Endothelial cell of umbilical vein (primary cell): ENCODE results near the gene RAP1GAP2. TPM values are rescaled to one million over a fixed set of nuclear protein-coding genes. Genes with fewer than 3 reads are reported as not detected.

Source experiments
- BruUV-seq: library from RNA; stranded (reverse); fragments of 400-500 nt; replicated peaks from 2 replicates; lab custom pipeline; 2021; lab: Mats Ljungman, UMichigan
- CTCF ChIA-PET: fragments of 300-600, 350-600 bp; sonication (Branson Sonifier 250); formaldehyde crosslinking; loops from one replicate; lab custom pipeline; 2021; ENCODE audit warnings: antibody characterized with exemption, inconsistent platforms; lab: Charles Lee
- POLR2A ChIA-PET: fragments of 300-600, 350-600 bp; sonication (Branson Sonifier 250); formaldehyde crosslinking; loops from one replicate; lab custom pipeline; 2021; ENCODE audit warnings: antibody characterized with exemption, inconsistent platforms; lab: Charles Lee
- DNase-seq: peaks from one replicate; pipeline ENCODE4 v3.0.0-alpha.2; 2011; ENCODE audit warnings: low read depth, low spot score
- FAIRE-seq: peaks from 2 replicates; lab custom pipeline; 2011; peaks lifted over from hg19 to GRCh38; lab: Jason Lieb, UNC
- H2AFZ ChIP-seq: 2 replicates; pipeline ENCODE4 v1.6.0; 2012; ENCODE audit warnings: low read depth, low read length, control low read depth, inconsistent platforms
- H3K27ac ChIP-seq: 2 replicates; pipeline ENCODE4 v1.5.1; 2011; ENCODE audit warnings: low read depth, mild to moderate bottlenecking, control low read depth, low read length, moderate library complexity; ENCODE audit not compliant: insufficient read depth
- H3K27me3 ChIP-seq, 2 experiments: 2 replicates each; pipeline versions ENCODE4 v1.6.0 to v1.6.1; 2011; ENCODE audit warnings: low read length in 2 of 2, mixed read lengths in 1 of 2; ENCODE audit not compliant: control insufficient read depth in 2 of 2, insufficient read depth in 2 of 2
- H3K36me3 ChIP-seq, 2 experiments: 2 replicates in 1 of 2; 3 replicates in 1 of 2; pipeline ENCODE4 v1.5.1; 2011; ENCODE audit warnings: low read length in 2 of 2, mild to moderate bottlenecking in 1 of 2, moderate library complexity in 1 of 2; ENCODE audit not compliant: control insufficient read depth in 2 of 2, insufficient read depth in 2 of 2; ENCODE audit errors: extremely low read depth in 1 of 2
- H3K4me1 ChIP-seq: 3 replicates; pipeline ENCODE4 v1.5.1; 2011; ENCODE audit warnings: mild to moderate bottlenecking, low read length; ENCODE audit not compliant: control insufficient read depth, insufficient read depth; ENCODE audit errors: extremely low read depth
- H3K4me2 ChIP-seq: 2 replicates; pipeline ENCODE4 v1.6.1; 2011; ENCODE audit warnings: low read length, control low read depth, mixed read lengths; ENCODE audit not compliant: insufficient read depth
- H3K4me3 ChIP-seq, 3 experiments: fragments of 200-600 bp in 1 of 3; sonication (generic), shearing (Covaris generic) in 1 of 3; replicated peaks in 1 of 3; 2 replicates each; pipeline ENCODE4 v1.5.1; 2011 to 2016; ENCODE audit warnings: control low read depth in 3 of 3, low read length in 3 of 3, mild to moderate bottlenecking in 2 of 3, inconsistent platforms in 1 of 3, low read depth in 1 of 3, moderate library complexity in 1 of 3; ENCODE audit not compliant: insufficient read depth in 1 of 3
- H3K79me2 ChIP-seq: 2 replicates; pipeline ENCODE4 v1.6.0; 2012; ENCODE audit warnings: low read length, inconsistent platforms; ENCODE audit not compliant: control insufficient read depth, insufficient read depth
- H3K9ac ChIP-seq: replicated peaks from 2 replicates; pipeline ENCODE3; 2011; ENCODE audit warnings: low read length, control low read depth; ENCODE audit not compliant: insufficient read depth; ENCODE audit errors: extremely low read depth
- H3K9me1 ChIP-seq: replicated peaks from 3 replicates; pipeline ENCODE4 v1.6.0; 2011; ENCODE audit warnings: mild to moderate bottlenecking, low read length; ENCODE audit not compliant: control insufficient read depth, insufficient read depth; ENCODE audit errors: extremely low read depth
- H3K9me3 ChIP-seq: replicated peaks from 2 replicates; pipeline ENCODE4 v1.5.1; 2012; ENCODE audit warnings: low read length, inconsistent platforms; ENCODE audit not compliant: control insufficient read depth, insufficient read depth
- H4K20me1 ChIP-seq: replicated peaks from 2 replicates; pipeline ENCODE3; 2011; ENCODE audit warnings: mild to moderate bottlenecking, low read length; ENCODE audit not compliant: control insufficient read depth, insufficient read depth; ENCODE audit errors: extremely low read depth
- EZH2 ChIP-seq: IDR thresholded peaks from 2 replicates; pipeline ENCODE4 v1.6.1; 2012; ENCODE audit warnings: borderline replicate concordance, low read depth, mild to moderate bottlenecking, moderate library complexity, low read length, inconsistent platforms; ENCODE audit not compliant: severe bottlenecking
- FOS ChIP-seq: IDR thresholded peaks from 2 replicates; pipeline ENCODE4 v1.6.1; 2011; ENCODE audit warnings: mild to moderate bottlenecking, low read length, moderate library complexity, borderline replicate concordance; ENCODE audit not compliant: insufficient read depth
- GATA2 ChIP-seq: IDR thresholded peaks from 2 replicates; pipeline ENCODE4 v1.7.0; 2011; ENCODE audit warnings: low read depth, mild to moderate bottlenecking, moderate library complexity, mixed read lengths, low read length; ENCODE audit not compliant: insufficient read length, insufficient read depth
- JUN ChIP-seq: IDR thresholded peaks from 2 replicates; pipeline ENCODE4 v1.6.1; 2011; ENCODE audit warnings: borderline replicate concordance, low read depth; ENCODE audit not compliant: insufficient read length, insufficient read depth
- MYC ChIP-seq: IDR thresholded peaks from one replicate; pipeline ENCODE4 v1.6.1; 2011; ENCODE audit warnings: mild to moderate bottlenecking, low read depth, low read length
- POLR2A ChIP-seq: IDR thresholded peaks from 2 replicates; pipeline ENCODE4 v1.6.1; 2012; ENCODE audit warnings: low read depth, mild to moderate bottlenecking, control low read depth, low read length
- POLR2AphosphoS5 ChIP-seq: IDR thresholded peaks from 2 replicates; pipeline ENCODE4 v1.6.1; 2012; ENCODE audit warnings: low read depth, mild to moderate bottlenecking, control low read depth, low read length, moderate library complexity; ENCODE audit not compliant: insufficient read depth
- dilution Hi-C: fragments of 300-500 bp; cut with MboI; formaldehyde crosslinking; loops from one replicate; pipeline ENCODE4 v1.15.0; 2019; ENCODE audit warnings: low sequenced_read_pairs; ENCODE audit not compliant: extremely low pct_ligation_motif_present
- intact Hi-C: fragments of 100-400 bp; cut with micrococcal nuclease; formaldehyde crosslinking; loops from one replicate; pipeline ENCODE4 v1.10.0; 2022
- polyA plus RNA-seq, 4 experiments: library from polyadenylated mRNA; depleted of rRNA in 3 of 4; stranded (reverse) in 3 of 4; unstranded in 1 of 4; fragments of >200 nt; gene quantifications; 2 replicates each; pipeline versions ENCODE4 v1.2.1 to v1.2.3, GENCODE V29; 2011 to 2012; ENCODE audit warnings: missing spikeins in 1 of 4
- total RNA-seq: library from RNA; stranded (reverse); gene quantifications from 2 replicates; pipeline ENCODE4 v1.2.3, GENCODE V29; 2021
- TF ChIP-seq, protein P1 (sequence below): IDR thresholded peaks from 2 replicates; pipeline ENCODE4 v1.6.1; 2011; ENCODE audit not compliant: insufficient read depth, insufficient read length
- TF ChIP-seq, protein P2 (sequence below), 2 donors: IDR thresholded peaks; 1 replicate in 1 of 2; 2 replicates in 1 of 2; pipeline ENCODE4 v1.5.1; 2011; ENCODE audit warnings: low read length in 2 of 2, mild to moderate bottlenecking in 2 of 2, moderate library complexity in 2 of 2, control low read depth in 1 of 2, inconsistent platforms in 1 of 2, low read depth in 1 of 2; ENCODE audit not compliant: insufficient read depth in 1 of 2; ENCODE audit errors: extremely low read depth in 1 of 2

The RAP1GAP2 gene
- total and polyA plus RNA-seq, 2 donors (not counting 3 experiments of a cell fraction or from before 2014, with no cell fraction given): 1.4 to 3.6 TPM

DNA sequence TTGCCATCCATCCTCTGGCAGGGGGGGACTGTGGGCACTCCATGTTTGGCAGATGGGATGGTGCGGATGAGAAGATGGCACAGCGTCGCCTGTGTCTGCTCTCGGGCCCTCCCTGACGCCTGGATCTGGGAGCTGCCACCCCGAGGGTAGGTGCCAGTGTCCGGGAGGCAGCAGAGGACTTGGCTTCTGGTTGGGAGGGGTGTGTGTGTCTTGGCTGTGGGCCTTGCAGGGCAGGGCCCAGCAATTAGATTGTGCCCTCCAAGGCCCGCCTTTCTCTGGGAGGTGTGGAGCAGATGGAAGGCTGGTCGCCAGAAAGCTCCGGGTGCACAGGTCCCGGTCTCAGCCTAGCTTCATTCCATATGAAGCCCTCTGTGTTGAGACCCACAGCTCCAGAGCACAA lies 1.4 kb downstream of the RAP1GAP2 start:
- ChIA-PET CTCF (no interaction called here), POLR2A (no interaction called here)
- DNase-seq (no peak), FAIRE-seq (no peak)
- peaks cover 0 to 2% of the 10 kb centered on the region in 2 experiments for H3K27me3 ChIP-seq
- H3K9me1 ChIP-seq: no peaks in the 10 kb centered on the region
- dilution Hi-C loops: no loop called here
- no peaks in the 10 kb centered on the region for H3K36me3 ChIP-seq
- intact Hi-C loops: no loop called here
- TF ChIP-seq, protein P1, sequence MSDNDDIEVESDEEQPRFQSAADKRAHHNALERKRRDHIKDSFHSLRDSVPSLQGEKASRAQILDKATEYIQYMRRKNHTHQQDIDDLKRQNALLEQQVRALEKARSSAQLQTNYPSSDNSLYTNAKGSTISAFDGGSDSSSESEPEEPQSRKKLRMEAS: no peak
- TF ChIP-seq, protein P2, sequence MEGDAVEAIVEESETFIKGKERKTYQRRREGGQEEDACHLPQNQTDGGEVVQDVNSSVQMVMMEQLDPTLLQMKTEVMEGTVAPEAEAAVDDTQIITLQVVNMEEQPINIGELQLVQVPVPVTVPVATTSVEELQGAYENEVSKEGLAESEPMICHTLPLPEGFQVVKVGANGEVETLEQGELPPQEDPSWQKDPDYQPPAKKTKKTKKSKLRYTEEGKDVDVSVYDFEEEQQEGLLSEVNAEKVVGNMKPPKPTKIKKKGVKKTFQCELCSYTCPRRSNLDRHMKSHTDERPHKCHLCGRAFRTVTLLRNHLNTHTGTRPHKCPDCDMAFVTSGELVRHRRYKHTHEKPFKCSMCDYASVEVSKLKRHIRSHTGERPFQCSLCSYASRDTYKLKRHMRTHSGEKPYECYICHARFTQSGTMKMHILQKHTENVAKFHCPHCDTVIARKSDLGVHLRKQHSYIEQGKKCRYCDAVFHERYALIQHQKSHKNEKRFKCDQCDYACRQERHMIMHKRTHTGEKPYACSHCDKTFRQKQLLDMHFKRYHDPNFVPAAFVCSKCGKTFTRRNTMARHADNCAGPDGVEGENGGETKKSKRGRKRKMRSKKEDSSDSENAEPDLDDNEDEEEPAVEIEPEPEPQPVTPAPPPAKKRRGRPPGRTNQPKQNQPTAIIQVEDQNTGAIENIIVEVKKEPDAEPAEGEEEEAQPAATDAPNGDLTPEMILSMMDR (IDR thresholded peaks at IDR 0.05; ENCODE audit: extremely low read depth in 1 of 2, insufficient read depth in 1 of 2, low read depth in 1 of 2, low read length in 2 of 2): no peak
- TF ChIP-seq POLR2A (no peak), POLR2AphosphoS5 (no peak), JUN (no peak), FOS (no peak), EZH2 (no peak), MYC (no peak), GATA2 (no peak)
- no peaks in the 10 kb centered on the region for H4K20me1 ChIP-seq
- H3K9ac ChIP-seq: no peak overlapping the region
- H3K27ac ChIP-seq: no peak overlapping the region
- no peak overlapping the region for H3K4me2 ChIP-seq
- no peaks in the 10 kb centered on the region for H3K9me3 ChIP-seq
- no TSS peak for BruUV-seq
- no peak overlapping the region for H2AFZ ChIP-seq
- H3K79me2 ChIP-seq: no peaks in the 10 kb centered on the region
- H3K4me1 ChIP-seq: no peaks in the 10 kb centered on the region
- H3K4me3 ChIP-seq: no peak overlapping the region
